Erythroblast (primary cell): ENCODE results near the gene ADAM12.

Experiments
- GATA1 ChIP-seq: IDR thresholded peaks from 2 replicates; pipeline ENCODE4 v1.6.1; 2011; ENCODE audit warnings: low read depth, mild to moderate bottlenecking, control low read depth, low read length, moderate library complexity
- POLR2A ChIP-seq: IDR thresholded peaks from 2 replicates; pipeline ENCODE4 v1.6.1; 2011; ENCODE audit warnings: mild to moderate bottlenecking, low read length

DNA sequence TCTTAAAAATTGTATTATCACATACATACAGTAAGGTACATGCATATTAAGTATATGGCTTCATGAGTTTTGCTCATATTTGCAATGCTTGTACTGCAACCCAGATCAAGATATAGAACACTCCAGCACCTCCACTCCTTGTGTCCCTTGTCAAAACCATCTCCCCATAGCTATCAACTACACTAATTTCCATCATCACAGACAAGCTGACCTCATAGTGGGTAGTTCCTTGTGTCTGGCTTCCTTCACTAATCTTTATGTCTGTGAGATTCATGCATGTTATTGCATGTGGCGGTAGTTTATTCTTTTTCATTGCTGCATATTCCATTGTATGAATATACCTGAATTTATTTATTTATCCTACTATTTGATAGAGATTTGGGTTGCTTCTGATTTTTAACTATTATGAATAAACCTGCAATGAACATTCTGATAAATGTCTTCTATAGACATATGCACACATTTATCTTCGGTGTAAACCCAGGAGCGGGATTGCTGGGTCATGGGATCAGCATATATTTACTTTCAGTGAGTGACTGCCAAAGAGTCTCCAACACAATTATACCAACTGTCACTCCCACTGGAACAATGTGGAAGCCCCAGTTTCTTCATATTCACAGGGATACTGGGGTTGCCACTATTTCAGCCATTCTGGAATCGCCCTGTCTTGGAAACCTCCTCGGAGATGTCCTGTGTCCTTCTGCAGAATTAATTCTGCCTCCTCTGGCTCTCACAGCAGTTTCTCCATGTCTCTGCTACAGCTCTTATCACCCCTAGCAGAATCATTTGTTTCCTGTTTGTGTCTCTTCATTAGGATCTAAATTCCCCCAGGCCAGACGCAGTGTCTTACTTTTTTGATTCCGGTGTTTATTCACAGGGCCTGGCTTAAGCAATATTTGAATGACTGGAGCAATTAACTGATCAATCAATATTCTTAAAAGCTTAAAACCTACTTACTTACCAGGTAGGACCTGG is 14.7 kb upstream of the ADAM12 start:
- TF ChIP-seq POLR2A (no peak), GATA1 (no peak)
